Measurements from ENCODE around the gene STK24.

The STK24 gene

GRCh38 chr13:98458431-98458830 is 118.5 kb downstream of the STK24 start:
- H3K4me2 ChIP-seq (ENCODE audit: insufficient read depth, low read length, poor library complexity, severe bottlenecking) = no peak overlapping the region
- H3K9ac ChIP-seq (ENCODE audit: low read depth, low read length, poor library complexity) = no peak overlapping the region
- H2AK5ac ChIP-seq (ENCODE audit: low read depth, low read length) = no peak overlapping the region
- H3K9me3 ChIP-seq (replicated peaks in 1 of 2; ENCODE audit: control insufficient read depth in 2 of 2, insufficient read depth in 1 of 2, low read depth in 1 of 2, low read length in 2 of 2) = no peaks in the 10 kb centered on the region
- H3K4me1 ChIP-seq (ENCODE audit: control insufficient read depth in 2 of 2, insufficient read depth in 1 of 2, low read depth in 1 of 2, low read length in 2 of 2) = peaks cover 0 to 2% of the 10 kb centered on the region in 2 donors
- H3K23ac ChIP-seq (ENCODE audit: low read depth, low read length, poor library complexity) = no peak overlapping the region
- DNase-seq (ENCODE audit: low spot score) = no peak
- H3K36me3 ChIP-seq (replicated peaks in 1 of 2; ENCODE audit: control insufficient read depth in 2 of 2, insufficient read depth in 2 of 2, low read length in 2 of 2) = peaks cover 36 to 99% of the 10 kb centered on the region in 2 donors
- no peak overlapping the region for H3K14ac ChIP-seq (ENCODE audit: low read length)
- H3K4me3 ChIP-seq (ENCODE audit: low read length in 2 of 2) = no peak overlapping the region
- no peak overlapping the region for H2BK120ac ChIP-seq (ENCODE audit: low read depth, low read length)
- H2BK5ac ChIP-seq (ENCODE audit: low read length) = no peak overlapping the region
- H2BK12ac ChIP-seq (ENCODE audit: low read length) = no peak overlapping the region
- H3K18ac ChIP-seq (ENCODE audit: low read length) = no peak overlapping the region
- no peak overlapping the region for H4K8ac ChIP-seq (ENCODE audit: low read depth, low read length)
- no peaks in the 10 kb centered on the region for H3K27me3 ChIP-seq (ENCODE audit: control insufficient read depth in 3 of 3, insufficient read depth in 3 of 3, low read depth in 1 of 3, low read length in 3 of 3)
- no CpG with 5 or more reads among the region's 16 CpGs for WGBS, 2 donors (ENCODE audit: extremely low coverage in 2 of 2, insufficient read length in 2 of 2, insufficient replicate concordance in 1 of 2)
- H3K27ac ChIP-seq (replicated peaks; ENCODE audit: low read length) = no peak overlapping the region
- H3K79me1 ChIP-seq (ENCODE audit: low read depth, low read length) = peaks cover 6% of the 10 kb centered on the region
- H2AFZ ChIP-seq (ENCODE audit: low read length) = no peak overlapping the region
- no peak overlapping the region for H2BK15ac ChIP-seq (ENCODE audit: low read length)
- H4K91ac ChIP-seq (ENCODE audit: low read depth, low read length, poor library complexity) = no peak overlapping the region
- no peak overlapping the region for H3K4ac ChIP-seq (ENCODE audit: low read length)

- Histone ChIP-seq H3K14ac (ENCODE audit: low read length) (no peak overlapping the region), H3K18ac (ENCODE audit: low read length) (no peak overlapping the region), H3K23ac (ENCODE audit: low read depth, low read length, poor library complexity) (peak overlapping the region; percentile 10), H2AK5ac (ENCODE audit: low read depth, low read length) (no peak overlapping the region), H3K27me3 (ENCODE audit: control insufficient read depth in 3 of 3, insufficient read depth in 3 of 3, low read depth in 1 of 3, low read length in 3 of 3) (no peaks in the 10 kb centered on the region), H3K36me3 (replicated peaks in 1 of 2; ENCODE audit: control insufficient read depth in 2 of 2, insufficient read depth in 2 of 2, low read length in 2 of 2) (peaks cover 35 to 99% of the 10 kb centered on the region in 2 donors), H2BK120ac (ENCODE audit: low read depth, low read length) (no peak overlapping the region), H3K9ac (ENCODE audit: low read depth, low read length, poor library complexity) (no peak overlapping the region), H4K91ac (ENCODE audit: low read depth, low read length, poor library complexity) (no peak overlapping the region), H2AFZ (ENCODE audit: low read length) (no peak overlapping the region), H3K9me3 (replicated peaks in 1 of 2; ENCODE audit: control insufficient read depth in 2 of 2, insufficient read depth in 1 of 2, low read depth in 1 of 2, low read length in 2 of 2) (no peaks in the 10 kb centered on the region), H3K4me2 (ENCODE audit: insufficient read depth, low read length, poor library complexity, severe bottlenecking) (no peak overlapping the region), H3K27ac (replicated peaks; ENCODE audit: low read length) (no peak overlapping the region), H2BK15ac (ENCODE audit: low read length) (no peak overlapping the region), H3K4ac (ENCODE audit: low read length) (no peak overlapping the region), H4K8ac (ENCODE audit: low read depth, low read length) (no peak overlapping the region), H3K4me1 (ENCODE audit: control insufficient read depth in 2 of 2, insufficient read depth in 1 of 2, low read depth in 1 of 2, low read length in 2 of 2) (peaks cover 0 to under 1% of the 10 kb centered on the region in 2 donors), H2BK12ac (ENCODE audit: low read length) (no peak overlapping the region), H3K4me3 (ENCODE audit: low read length in 2 of 2) (peak overlapping the region in 1 of 2 donors; percentile 35), H2BK5ac (ENCODE audit: low read length) (no peak overlapping the region), H3K79me1 (ENCODE audit: low read depth, low read length) (no peaks in the 10 kb centered on the region)
- no CpG with 5 or more reads among the region's 13 CpGs for WGBS, 2 donors (ENCODE audit: extremely low coverage in 2 of 2, insufficient read length in 2 of 2, insufficient replicate concordance in 1 of 2)
- no peak for DNase-seq (ENCODE audit: low spot score)
Measured at GRCh38 chr13:98457053-98457452, 119.9 kb downstream of the STK24 start.

- Histone ChIP-seq H3K4ac (ENCODE audit: low read length) (no peak overlapping the region), H3K4me1 (ENCODE audit: control insufficient read depth in 2 of 2, insufficient read depth in 1 of 2, low read depth in 1 of 2, low read length in 2 of 2) (peaks cover under 1 to 2% of the 10 kb centered on the region in 2 donors), H2AK5ac (ENCODE audit: low read depth, low read length) (no peak overlapping the region), H2BK12ac (ENCODE audit: low read length) (no peak overlapping the region), H3K4me2 (ENCODE audit: insufficient read depth, low read length, poor library complexity, severe bottlenecking) (no peak overlapping the region), H3K79me1 (ENCODE audit: low read depth, low read length) (no peaks in the 10 kb centered on the region), H2BK5ac (ENCODE audit: low read length) (no peak overlapping the region), H3K14ac (ENCODE audit: low read length) (no peak overlapping the region), H3K27ac (replicated peaks; ENCODE audit: low read length) (no peak overlapping the region), H2AFZ (ENCODE audit: low read length) (no peak overlapping the region), H3K9me3 (replicated peaks in 1 of 2; ENCODE audit: control insufficient read depth in 2 of 2, insufficient read depth in 1 of 2, low read depth in 1 of 2, low read length in 2 of 2) (no peaks in the 10 kb centered on the region), H3K18ac (ENCODE audit: low read length) (no peak overlapping the region), H4K8ac (ENCODE audit: low read depth, low read length) (no peak overlapping the region), H3K9ac (ENCODE audit: low read depth, low read length, poor library complexity) (no peak overlapping the region), H2BK120ac (ENCODE audit: low read depth, low read length) (no peak overlapping the region), H4K91ac (ENCODE audit: low read depth, low read length, poor library complexity) (no peak overlapping the region), H3K4me3 (ENCODE audit: low read length in 2 of 2) (no peak overlapping the region), H3K36me3 (replicated peaks in 1 of 2; ENCODE audit: control insufficient read depth in 2 of 2, insufficient read depth in 2 of 2, low read length in 2 of 2) (peaks cover 31 to 99% of the 10 kb centered on the region in 2 donors), H2BK15ac (ENCODE audit: low read length) (no peak overlapping the region), H3K23ac (ENCODE audit: low read depth, low read length, poor library complexity) (no peak overlapping the region), H3K27me3 (ENCODE audit: control insufficient read depth in 3 of 3, insufficient read depth in 3 of 3, low read depth in 1 of 3, low read length in 3 of 3) (no peaks in the 10 kb centered on the region)
- WGBS, 2 donors (ENCODE audit: extremely low coverage in 2 of 2, insufficient read length in 2 of 2, insufficient replicate concordance in 1 of 2) = no CpG with 5 or more reads among the region's 6 CpGs
- no peak for DNase-seq (ENCODE audit: low spot score)
Measured at GRCh38 chr13:98456413-98456845, 120.5 kb downstream of the STK24 start.

GRCh38 chr13:98454389-98454881 is 122.5 kb downstream of the STK24 start:
- Histone ChIP-seq H2BK120ac (ENCODE audit: low read depth, low read length) (no peak overlapping the region), H3K27me3 (ENCODE audit: control insufficient read depth in 3 of 3, insufficient read depth in 3 of 3, low read depth in 1 of 3, low read length in 3 of 3) (no peaks in the 10 kb centered on the region), H3K4ac (ENCODE audit: low read length) (no peak overlapping the region), H4K8ac (ENCODE audit: low read depth, low read length) (no peak overlapping the region), H3K4me3 (ENCODE audit: low read length in 2 of 2) (peak overlapping the region in 1 of 2 donors; percentile 59), H2AK5ac (ENCODE audit: low read depth, low read length) (no peak overlapping the region), H3K36me3 (replicated peaks in 1 of 2; ENCODE audit: control insufficient read depth in 2 of 2, insufficient read depth in 2 of 2, low read length in 2 of 2) (peaks cover 22 to 98% of the 10 kb centered on the region in 2 donors), H3K27ac (replicated peaks; ENCODE audit: low read length) (peak overlapping the region; percentile 27), H3K9ac (ENCODE audit: low read depth, low read length, poor library complexity) (no peak overlapping the region), H3K14ac (ENCODE audit: low read length) (no peak overlapping the region), H3K9me3 (replicated peaks in 1 of 2; ENCODE audit: control insufficient read depth in 2 of 2, insufficient read depth in 1 of 2, low read depth in 1 of 2, low read length in 2 of 2) (no peaks in the 10 kb centered on the region), H2BK12ac (ENCODE audit: low read length) (no peak overlapping the region), H3K4me1 (ENCODE audit: control insufficient read depth in 2 of 2, insufficient read depth in 1 of 2, low read depth in 1 of 2, low read length in 2 of 2) (peaks cover 10 to 20% of the 10 kb centered on the region in 2 donors), H2BK5ac (ENCODE audit: low read length) (no peak overlapping the region), H4K91ac (ENCODE audit: low read depth, low read length, poor library complexity) (no peak overlapping the region), H3K4me2 (ENCODE audit: insufficient read depth, low read length, poor library complexity, severe bottlenecking) (no peak overlapping the region), H3K79me1 (ENCODE audit: low read depth, low read length) (peaks cover 2% of the 10 kb centered on the region), H2AFZ (ENCODE audit: low read length) (no peak overlapping the region), H3K18ac (ENCODE audit: low read length) (no peak overlapping the region), H3K23ac (ENCODE audit: low read depth, low read length, poor library complexity) (no peak overlapping the region), H2BK15ac (ENCODE audit: low read length) (no peak overlapping the region)
- no peak for DNase-seq (ENCODE audit: low spot score)
- no CpG with 5 or more reads among the region's 7 CpGs for WGBS, 2 donors (ENCODE audit: extremely low coverage in 2 of 2, insufficient read length in 2 of 2, insufficient replicate concordance in 1 of 2)

Measured in neuronal stem cell (in vitro differentiated cells).